Vagina (tissue), 2 donors: ENCODE measurements around the gene BTAF1.

Experiments
- POLR2A ChIP-seq, 2 donors: fragments of 450-650 bp; IDR thresholded peaks; one replicate each; pipeline ENCODE4 v1.6.1; 2017; ENCODE audit warnings: antibody characterized with exemption in 2 of 2, mild to moderate bottlenecking in 2 of 2, moderate library complexity in 2 of 2
- TF ChIP-seq, protein P1 (sequence below), 3 experiments: fragments of 450-650 bp in 2 of 3; fragments of 200-600 bp in 1 of 3; sonication (generic) in 1 of 3; IDR thresholded peaks; one replicate each; pipeline ENCODE4 v1.5.1; 2017 to 2019; ENCODE audit warnings: antibody characterized with exemption in 3 of 3, mild to moderate bottlenecking in 2 of 3, moderate library complexity in 2 of 3

DNA sequence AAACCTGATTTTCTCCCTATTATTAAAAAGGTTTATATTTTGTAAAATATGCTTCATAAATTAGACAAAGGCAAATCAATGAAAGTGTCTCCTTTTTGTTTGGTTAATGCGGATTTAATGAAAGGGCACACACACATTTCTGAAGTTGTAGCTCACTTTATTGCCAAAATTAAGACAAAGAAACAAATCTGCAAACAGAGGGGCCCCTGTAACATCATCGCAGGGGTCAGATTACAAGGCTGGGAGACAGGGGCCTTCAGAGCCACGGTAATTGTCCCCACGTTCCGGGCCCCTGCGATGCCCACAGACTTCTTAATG, 36.7 kb upstream of the BTAF1 start:
- TF ChIP-seq, protein P1, sequence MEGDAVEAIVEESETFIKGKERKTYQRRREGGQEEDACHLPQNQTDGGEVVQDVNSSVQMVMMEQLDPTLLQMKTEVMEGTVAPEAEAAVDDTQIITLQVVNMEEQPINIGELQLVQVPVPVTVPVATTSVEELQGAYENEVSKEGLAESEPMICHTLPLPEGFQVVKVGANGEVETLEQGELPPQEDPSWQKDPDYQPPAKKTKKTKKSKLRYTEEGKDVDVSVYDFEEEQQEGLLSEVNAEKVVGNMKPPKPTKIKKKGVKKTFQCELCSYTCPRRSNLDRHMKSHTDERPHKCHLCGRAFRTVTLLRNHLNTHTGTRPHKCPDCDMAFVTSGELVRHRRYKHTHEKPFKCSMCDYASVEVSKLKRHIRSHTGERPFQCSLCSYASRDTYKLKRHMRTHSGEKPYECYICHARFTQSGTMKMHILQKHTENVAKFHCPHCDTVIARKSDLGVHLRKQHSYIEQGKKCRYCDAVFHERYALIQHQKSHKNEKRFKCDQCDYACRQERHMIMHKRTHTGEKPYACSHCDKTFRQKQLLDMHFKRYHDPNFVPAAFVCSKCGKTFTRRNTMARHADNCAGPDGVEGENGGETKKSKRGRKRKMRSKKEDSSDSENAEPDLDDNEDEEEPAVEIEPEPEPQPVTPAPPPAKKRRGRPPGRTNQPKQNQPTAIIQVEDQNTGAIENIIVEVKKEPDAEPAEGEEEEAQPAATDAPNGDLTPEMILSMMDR (IDR thresholded peaks at IDR 0.05): no peak
- TF ChIP-seq POLR2A (IDR thresholded peaks at IDR 0.05): no peak
